Stimulated activated CD8-positive, alpha-beta memory T cell treated with anti-CD3 and anti-CD28 coated beads, Interleukin-15, amount 100 ng/mL, for 24 hours (primary cell): Measurements from ENCODE around the gene PIK3AP1.
A peak's percentile ranks its signal among the peaks of the same experiment; 100 is the strongest.

ENCODE experiments used
- DNase-seq: peaks from one replicate; pipeline ENCODE4 v3.0.0-alpha.2; 2020; ENCODE audit warnings: low read depth

PIK3AP1 gene

GRCh38 chr10:96671211-96671890, 49.0 kb downstream of the PIK3AP1 start:
- no peak for DNase-seq

- no peak for DNase-seq
Measured at GRCh38 chr10:96670786-96671185, 49.5 kb downstream of the PIK3AP1 start.

GRCh38 chr10:96667401-96667800, 52.9 kb downstream of the PIK3AP1 start:
- no peak for DNase-seq

- DNase-seq = no peak
Measured at GRCh38 chr10:96666741-96667140, 53.6 kb downstream of the PIK3AP1 start.

GRCh38 chr10:96665306-96665705, 55.0 kb downstream of the PIK3AP1 start:
- DNase-seq = no peak

GRCh38 chr10:96664563-96664962, 55.8 kb downstream of the PIK3AP1 start:
- no peak for DNase-seq

GRCh38 chr10:96663797-96664196, 56.5 kb downstream of the PIK3AP1 start:
- DNase-seq = no peak

- DNase-seq = no peak
Measured at GRCh38 chr10:96661632-96662031, 58.7 kb downstream of the PIK3AP1 start.

- no peak for DNase-seq
Measured at GRCh38 chr10:96660297-96660696, 60.0 kb downstream of the PIK3AP1 start.

- DNase-seq = no peak
Measured at GRCh38 chr10:96658844-96659243, 61.5 kb downstream of the PIK3AP1 start.

GRCh38 chr10:96657385-96657784, 62.9 kb downstream of the PIK3AP1 start:
- DNase-seq = no peak

GRCh38 chr10:96656839-96657238, 63.5 kb downstream of the PIK3AP1 start:
- DNase-seq = no peak

GRCh38 chr10:96656198-96656577, 64.1 kb downstream of the PIK3AP1 start:
- DNase-seq = no peak

GRCh38 chr10:96655461-96656197, 64.7 kb downstream of the PIK3AP1 start:
- no peak for DNase-seq

- DNase-seq = no peak
Measured at GRCh38 chr10:96651998-96652431, 68.3 kb downstream of the PIK3AP1 start.

GRCh38 chr10:96650958-96651357, 69.4 kb downstream of the PIK3AP1 start:
- DNase-seq = no peak

- no peak for DNase-seq
Measured at GRCh38 chr10:96648297-96648696, 72.0 kb downstream of the PIK3AP1 start.

GRCh38 chr10:96647466-96647865, 72.8 kb downstream of the PIK3AP1 start:
- no peak for DNase-seq

GRCh38 chr10:96646751-96647166, 73.6 kb downstream of the PIK3AP1 start:
- no peak for DNase-seq

- no peak for DNase-seq
Measured at GRCh38 chr10:96646301-96646700, 74.0 kb downstream of the PIK3AP1 start.

- DNase-seq = no peak
Measured at GRCh38 chr10:96645191-96645721, 75.1 kb downstream of the PIK3AP1 start.

GRCh38 chr10:96643920-96644319, 76.4 kb downstream of the PIK3AP1 start:
- DNase-seq = no peak

GRCh38 chr10:96642973-96643372, 77.3 kb downstream of the PIK3AP1 start:
- peak; percentile 8 for DNase-seq
